NCI-H748 (cell line): Measurements from ENCODE around the gene COL18A1.
"Not testable (repeated sequence)": the region's sequence is repeated elsewhere in the genome, so short reads cannot be mapped to it uniquely, and the experiment has no call there.

Experiments
- DNase-seq: peaks from one replicate; lab custom pipeline; 2025; ENCODE audit not compliant: unreplicated experiment; lab: John Stamatoyannopoulos, UW

Gene COL18A1

GRCh38 chr21:45514311-45515021 is 109.5 kb downstream of the COL18A1 start:
- DNase-seq = no peak

GRCh38 chr21:45515241-45516061 is 110.5 kb downstream of the COL18A1 start:
- no peak for DNase-seq

GRCh38 chr21:45516071-45516670 is 111.2 kb downstream of the COL18A1 start:
- DNase-seq = no peak

GRCh38 chr21:45516671-45517151 is 111.7 kb downstream of the COL18A1 start:
- DNase-seq = no peak

- DNase-seq = no peak
Measured at GRCh38 chr21:45517249-45518065, 112.5 kb downstream of the COL18A1 start.

GRCh38 chr21:45518742-45519141 is 113.8 kb downstream of the COL18A1 start:
- DNase-seq = no peak

- no peak for DNase-seq
Measured at GRCh38 chr21:45519182-45519581, 114.2 kb downstream of the COL18A1 start.

- no peak for DNase-seq
Measured at GRCh38 chr21:45521241-45521640, 116.3 kb downstream of the COL18A1 start.

GRCh38 chr21:45522381-45522780 is 117.4 kb downstream of the COL18A1 start:
- DNase-seq = no peak

GRCh38 chr21:45522986-45523385 is 118.0 kb downstream of the COL18A1 start:
- no peak for DNase-seq

- no peak for DNase-seq
Measured at GRCh38 chr21:45523411-45524101, 118.6 kb downstream of the COL18A1 start.

GRCh38 chr21:45524756-45525152 is 119.8 kb downstream of the COL18A1 start:
- no peak for DNase-seq

- no peak for DNase-seq
Measured at GRCh38 chr21:45525153-45525909, 120.4 kb downstream of the COL18A1 start.

- no peak for DNase-seq
Measured at GRCh38 chr21:45525910-45526306, 120.9 kb downstream of the COL18A1 start.

- DNase-seq = not testable (repeated sequence)
Measured at GRCh38 chr21:45527151-45527999, 122.4 kb downstream of the COL18A1 start.

- DNase-seq = no peak
Measured at GRCh38 chr21:45528028-45528705, 123.2 kb downstream of the COL18A1 start.

GRCh38 chr21:45528981-45529784 is 124.2 kb downstream of the COL18A1 start:
- no peak for DNase-seq
